Measurements from ENCODE around the gene MIS12.

DNA sequence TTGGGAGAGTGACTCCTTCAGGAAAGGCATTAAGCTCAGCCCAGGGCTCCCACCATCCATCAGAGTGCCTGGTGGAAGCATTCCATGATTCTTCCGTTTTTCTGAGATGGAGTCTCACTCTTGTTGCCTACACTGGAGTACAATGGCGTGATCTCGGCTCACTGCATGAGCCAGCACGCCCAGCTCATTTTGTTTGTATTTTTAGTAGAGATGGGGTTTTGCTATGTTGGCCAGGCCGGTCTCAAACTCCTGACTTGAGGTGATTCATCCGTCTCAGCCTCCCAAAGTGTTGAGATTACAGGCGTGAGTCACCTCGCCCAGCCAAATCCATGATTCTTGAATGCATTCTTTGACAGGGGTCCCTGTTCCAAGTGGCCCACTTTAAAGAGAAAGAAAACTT, 23.1 kb downstream of the MIS12 start:
- no peak for TF ChIP-seq FOXP1 (CRISPR knock-in tag; IDR thresholded peaks at IDR 0.05; ENCODE audit: borderline replicate concordance)
- TF ChIP-seq, protein P1, sequence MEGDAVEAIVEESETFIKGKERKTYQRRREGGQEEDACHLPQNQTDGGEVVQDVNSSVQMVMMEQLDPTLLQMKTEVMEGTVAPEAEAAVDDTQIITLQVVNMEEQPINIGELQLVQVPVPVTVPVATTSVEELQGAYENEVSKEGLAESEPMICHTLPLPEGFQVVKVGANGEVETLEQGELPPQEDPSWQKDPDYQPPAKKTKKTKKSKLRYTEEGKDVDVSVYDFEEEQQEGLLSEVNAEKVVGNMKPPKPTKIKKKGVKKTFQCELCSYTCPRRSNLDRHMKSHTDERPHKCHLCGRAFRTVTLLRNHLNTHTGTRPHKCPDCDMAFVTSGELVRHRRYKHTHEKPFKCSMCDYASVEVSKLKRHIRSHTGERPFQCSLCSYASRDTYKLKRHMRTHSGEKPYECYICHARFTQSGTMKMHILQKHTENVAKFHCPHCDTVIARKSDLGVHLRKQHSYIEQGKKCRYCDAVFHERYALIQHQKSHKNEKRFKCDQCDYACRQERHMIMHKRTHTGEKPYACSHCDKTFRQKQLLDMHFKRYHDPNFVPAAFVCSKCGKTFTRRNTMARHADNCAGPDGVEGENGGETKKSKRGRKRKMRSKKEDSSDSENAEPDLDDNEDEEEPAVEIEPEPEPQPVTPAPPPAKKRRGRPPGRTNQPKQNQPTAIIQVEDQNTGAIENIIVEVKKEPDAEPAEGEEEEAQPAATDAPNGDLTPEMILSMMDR (IDR thresholded peaks at IDR 0.05): no peak
- TF ChIP-seq TP53 (CRISPR knock-in tag; IDR thresholded peaks at IDR 0.05): no peak
- TF ChIP-seq, protein P2, sequence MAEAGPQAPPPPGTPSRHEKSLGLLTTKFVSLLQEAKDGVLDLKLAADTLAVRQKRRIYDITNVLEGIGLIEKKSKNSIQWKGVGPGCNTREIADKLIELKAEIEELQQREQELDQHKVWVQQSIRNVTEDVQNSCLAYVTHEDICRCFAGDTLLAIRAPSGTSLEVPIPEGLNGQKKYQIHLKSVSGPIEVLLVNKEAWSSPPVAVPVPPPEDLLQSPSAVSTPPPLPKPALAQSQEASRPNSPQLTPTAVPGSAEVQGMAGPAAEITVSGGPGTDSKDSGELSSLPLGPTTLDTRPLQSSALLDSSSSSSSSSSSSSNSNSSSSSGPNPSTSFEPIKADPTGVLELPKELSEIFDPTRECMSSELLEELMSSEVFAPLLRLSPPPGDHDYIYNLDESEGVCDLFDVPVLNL (CRISPR knock-in tag; IDR thresholded peaks at IDR 0.05; ENCODE audit: borderline replicate concordance, low read depth): no peak
- TF ChIP-seq, protein P3, sequence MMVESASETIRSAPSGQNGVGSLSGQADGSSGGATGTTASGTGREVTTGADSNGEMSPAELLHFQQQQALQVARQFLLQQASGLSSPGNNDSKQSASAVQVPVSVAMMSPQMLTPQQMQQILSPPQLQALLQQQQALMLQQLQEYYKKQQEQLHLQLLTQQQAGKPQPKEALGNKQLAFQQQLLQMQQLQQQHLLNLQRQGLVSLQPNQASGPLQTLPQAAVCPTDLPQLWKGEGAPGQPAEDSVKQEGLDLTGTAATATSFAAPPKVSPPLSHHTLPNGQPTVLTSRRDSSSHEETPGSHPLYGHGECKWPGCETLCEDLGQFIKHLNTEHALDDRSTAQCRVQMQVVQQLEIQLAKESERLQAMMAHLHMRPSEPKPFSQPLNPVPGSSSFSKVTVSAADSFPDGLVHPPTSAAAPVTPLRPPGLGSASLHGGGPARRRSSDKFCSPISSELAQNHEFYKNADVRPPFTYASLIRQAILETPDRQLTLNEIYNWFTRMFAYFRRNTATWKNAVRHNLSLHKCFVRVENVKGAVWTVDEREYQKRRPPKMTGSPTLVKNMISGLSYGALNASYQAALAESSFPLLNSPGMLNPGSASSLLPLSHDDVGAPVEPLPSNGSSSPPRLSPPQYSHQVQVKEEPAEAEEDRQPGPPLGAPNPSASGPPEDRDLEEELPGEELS (CRISPR knock-in tag; IDR thresholded peaks at IDR 0.05): no peak
- no peak for TF ChIP-seq ZNF232 (CRISPR knock-in tag; IDR thresholded peaks at IDR 0.05)
- TF ChIP-seq, protein P4, sequence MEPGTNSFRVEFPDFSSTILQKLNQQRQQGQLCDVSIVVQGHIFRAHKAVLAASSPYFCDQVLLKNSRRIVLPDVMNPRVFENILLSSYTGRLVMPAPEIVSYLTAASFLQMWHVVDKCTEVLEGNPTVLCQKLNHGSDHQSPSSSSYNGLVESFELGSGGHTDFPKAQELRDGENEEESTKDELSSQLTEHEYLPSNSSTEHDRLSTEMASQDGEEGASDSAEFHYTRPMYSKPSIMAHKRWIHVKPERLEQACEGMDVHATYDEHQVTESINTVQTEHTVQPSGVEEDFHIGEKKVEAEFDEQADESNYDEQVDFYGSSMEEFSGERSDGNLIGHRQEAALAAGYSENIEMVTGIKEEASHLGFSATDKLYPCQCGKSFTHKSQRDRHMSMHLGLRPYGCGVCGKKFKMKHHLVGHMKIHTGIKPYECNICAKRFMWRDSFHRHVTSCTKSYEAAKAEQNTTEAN (CRISPR knock-in tag; IDR thresholded peaks at IDR 0.05): no peak
- no peak for TF ChIP-seq SP1 (CRISPR knock-in tag; conservative IDR thresholded peaks at IDR 0.05)
- no peak for TF ChIP-seq NR2C2 (CRISPR knock-in tag; IDR thresholded peaks at IDR 0.05)
- no peak for TF ChIP-seq TEAD4 (CRISPR knock-in tag; IDR thresholded peaks at IDR 0.05)
- TF ChIP-seq, protein P5, sequence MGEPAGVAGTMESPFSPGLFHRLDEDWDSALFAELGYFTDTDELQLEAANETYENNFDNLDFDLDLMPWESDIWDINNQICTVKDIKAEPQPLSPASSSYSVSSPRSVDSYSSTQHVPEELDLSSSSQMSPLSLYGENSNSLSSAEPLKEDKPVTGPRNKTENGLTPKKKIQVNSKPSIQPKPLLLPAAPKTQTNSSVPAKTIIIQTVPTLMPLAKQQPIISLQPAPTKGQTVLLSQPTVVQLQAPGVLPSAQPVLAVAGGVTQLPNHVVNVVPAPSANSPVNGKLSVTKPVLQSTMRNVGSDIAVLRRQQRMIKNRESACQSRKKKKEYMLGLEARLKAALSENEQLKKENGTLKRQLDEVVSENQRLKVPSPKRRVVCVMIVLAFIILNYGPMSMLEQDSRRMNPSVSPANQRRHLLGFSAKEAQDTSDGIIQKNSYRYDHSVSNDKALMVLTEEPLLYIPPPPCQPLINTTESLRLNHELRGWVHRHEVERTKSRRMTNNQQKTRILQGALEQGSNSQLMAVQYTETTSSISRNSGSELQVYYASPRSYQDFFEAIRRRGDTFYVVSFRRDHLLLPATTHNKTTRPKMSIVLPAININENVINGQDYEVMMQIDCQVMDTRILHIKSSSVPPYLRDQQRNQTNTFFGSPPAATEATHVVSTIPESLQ (CRISPR knock-in tag; IDR thresholded peaks at IDR 0.05): no peak
- TF ChIP-seq, protein P6, sequence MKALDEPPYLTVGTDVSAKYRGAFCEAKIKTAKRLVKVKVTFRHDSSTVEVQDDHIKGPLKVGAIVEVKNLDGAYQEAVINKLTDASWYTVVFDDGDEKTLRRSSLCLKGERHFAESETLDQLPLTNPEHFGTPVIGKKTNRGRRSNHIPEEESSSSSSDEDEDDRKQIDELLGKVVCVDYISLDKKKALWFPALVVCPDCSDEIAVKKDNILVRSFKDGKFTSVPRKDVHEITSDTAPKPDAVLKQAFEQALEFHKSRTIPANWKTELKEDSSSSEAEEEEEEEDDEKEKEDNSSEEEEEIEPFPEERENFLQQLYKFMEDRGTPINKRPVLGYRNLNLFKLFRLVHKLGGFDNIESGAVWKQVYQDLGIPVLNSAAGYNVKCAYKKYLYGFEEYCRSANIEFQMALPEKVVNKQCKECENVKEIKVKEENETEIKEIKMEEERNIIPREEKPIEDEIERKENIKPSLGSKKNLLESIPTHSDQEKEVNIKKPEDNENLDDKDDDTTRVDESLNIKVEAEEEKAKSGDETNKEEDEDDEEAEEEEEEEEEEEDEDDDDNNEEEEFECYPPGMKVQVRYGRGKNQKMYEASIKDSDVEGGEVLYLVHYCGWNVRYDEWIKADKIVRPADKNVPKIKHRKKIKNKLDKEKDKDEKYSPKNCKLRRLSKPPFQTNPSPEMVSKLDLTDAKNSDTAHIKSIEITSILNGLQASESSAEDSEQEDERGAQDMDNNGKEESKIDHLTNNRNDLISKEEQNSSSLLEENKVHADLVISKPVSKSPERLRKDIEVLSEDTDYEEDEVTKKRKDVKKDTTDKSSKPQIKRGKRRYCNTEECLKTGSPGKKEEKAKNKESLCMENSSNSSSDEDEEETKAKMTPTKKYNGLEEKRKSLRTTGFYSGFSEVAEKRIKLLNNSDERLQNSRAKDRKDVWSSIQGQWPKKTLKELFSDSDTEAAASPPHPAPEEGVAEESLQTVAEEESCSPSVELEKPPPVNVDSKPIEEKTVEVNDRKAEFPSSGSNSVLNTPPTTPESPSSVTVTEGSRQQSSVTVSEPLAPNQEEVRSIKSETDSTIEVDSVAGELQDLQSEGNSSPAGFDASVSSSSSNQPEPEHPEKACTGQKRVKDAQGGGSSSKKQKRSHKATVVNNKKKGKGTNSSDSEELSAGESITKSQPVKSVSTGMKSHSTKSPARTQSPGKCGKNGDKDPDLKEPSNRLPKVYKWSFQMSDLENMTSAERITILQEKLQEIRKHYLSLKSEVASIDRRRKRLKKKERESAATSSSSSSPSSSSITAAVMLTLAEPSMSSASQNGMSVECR (CRISPR knock-in tag; IDR thresholded peaks at IDR 0.05; ENCODE audit: borderline replicate concordance): no peak
- no peak for TF ChIP-seq ELF4 (CRISPR knock-in tag; IDR thresholded peaks at IDR 0.05; ENCODE audit: low read depth)
